ENCODE data around the gene REP15.
"Not testable (repeated sequence)": the region's sequence is repeated elsewhere in the genome, so short reads cannot be mapped to it uniquely, and the experiment has no call there.

- not testable (repeated sequence) for TF ChIP-seq CTCF (conservative IDR thresholded peaks at IDR 0.05); EZH2 (IDR thresholded peaks at IDR 0.05; ENCODE audit: low read depth)
These were observed 40.8 kb upstream of the REP15 start for GRCh38 chr12:27655476-27655875.
